Measurements from ENCODE around the gene RYR3.

DNA sequence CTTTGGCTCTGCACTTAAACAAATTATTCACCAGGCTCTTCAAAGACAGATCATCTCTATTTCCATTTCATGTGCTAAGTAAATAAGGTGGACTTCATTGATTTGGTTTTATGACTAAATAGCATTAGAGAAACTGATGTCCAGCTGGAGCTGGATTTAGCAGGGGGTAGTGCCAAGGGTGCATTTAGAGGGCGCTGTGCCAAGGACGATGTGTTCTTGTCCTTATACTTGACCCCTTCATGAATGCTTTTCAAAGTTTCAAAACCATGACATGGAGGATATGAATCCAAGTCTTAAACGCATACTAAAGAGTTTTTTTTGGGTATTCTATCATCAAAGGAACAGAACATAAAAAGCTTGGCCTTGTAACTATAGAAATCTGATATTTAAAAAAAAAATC is 233.2 kb downstream of the RYR3 start:
- TF ChIP-seq ELK1 (IDR thresholded peaks at IDR 0.05; ENCODE audit: low read depth, low read length) (no peak), ZNF24 (IDR thresholded peaks at IDR 0.05) (no peak), CREB1 (IDR thresholded peaks at IDR 0.05; ENCODE audit: low read depth) (no peak), JUNB (IDR thresholded peaks at IDR 0.05) (no peak), EZH2 (IDR thresholded peaks at IDR 0.05; ENCODE audit: borderline replicate concordance, control insufficient read depth, low read depth, low read length) (no peak), CTCF (IDR thresholded peaks at IDR 0.05 in 2 of 3, conservative IDR thresholded peaks at IDR 0.05 in 1 of 3; ENCODE audit: control insufficient read depth in 2 of 3, extremely low read depth in 1 of 3, insufficient read depth in 1 of 3, low read depth in 3 of 3, low read length in 3 of 3) (no peak), SREBF2 (IDR thresholded peaks at IDR 0.05; ENCODE audit: low read length) (no peak), NFYB (IDR thresholded peaks at IDR 0.05; ENCODE audit: insufficient read depth, low read depth, low read length) (no peak), YY1 (IDR thresholded peaks at IDR 0.05; ENCODE audit: low read depth, low read length) (no peak), RUNX3 (IDR thresholded peaks at IDR 0.05; ENCODE audit: low read length) (no peak), GABPA (IDR thresholded peaks at IDR 0.05; ENCODE audit: low read depth) (no peak)
